GM18520 (cell line): ENCODE data around the gene TMCO4.
"Not testable (repeated sequence)": the region's sequence is repeated elsewhere in the genome, so short reads cannot be mapped to it uniquely, and the experiment has no call there.

ENCODE experiments used
- ATAC-seq: cut with Tn5 transposase; IDR thresholded peaks from one replicate; pipeline ENCODE4 v1.9.1; 2021; ENCODE audit not compliant: unreplicated experiment

TMCO4 gene

DNA sequence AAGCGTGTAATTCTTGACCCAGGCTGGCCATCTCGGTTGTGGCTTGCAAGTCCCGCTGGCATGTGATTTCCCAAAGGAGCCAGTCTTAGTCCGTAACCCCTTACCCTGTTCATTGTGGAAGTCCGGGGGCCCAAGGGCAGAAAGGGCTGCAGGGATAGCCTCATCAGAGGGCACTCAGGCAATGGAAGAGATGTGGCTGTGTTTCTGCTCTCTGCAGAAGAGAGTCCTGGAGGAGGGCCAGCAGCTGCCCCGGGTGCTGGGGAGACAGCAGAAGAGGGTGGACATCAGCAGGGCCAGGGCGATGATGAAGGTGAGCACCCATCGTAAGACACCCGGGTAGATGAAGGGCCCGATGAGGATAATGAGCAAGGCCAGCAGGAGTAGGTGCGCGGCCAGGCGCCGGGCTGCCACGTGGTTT, 14.5 kb upstream of the TMCO4 start:
- ATAC-seq = no peak

- ATAC-seq = no peak
Observed at GRCh38 chr1:19813643-19813960, 13.9 kb upstream of the TMCO4 start.

DNA sequence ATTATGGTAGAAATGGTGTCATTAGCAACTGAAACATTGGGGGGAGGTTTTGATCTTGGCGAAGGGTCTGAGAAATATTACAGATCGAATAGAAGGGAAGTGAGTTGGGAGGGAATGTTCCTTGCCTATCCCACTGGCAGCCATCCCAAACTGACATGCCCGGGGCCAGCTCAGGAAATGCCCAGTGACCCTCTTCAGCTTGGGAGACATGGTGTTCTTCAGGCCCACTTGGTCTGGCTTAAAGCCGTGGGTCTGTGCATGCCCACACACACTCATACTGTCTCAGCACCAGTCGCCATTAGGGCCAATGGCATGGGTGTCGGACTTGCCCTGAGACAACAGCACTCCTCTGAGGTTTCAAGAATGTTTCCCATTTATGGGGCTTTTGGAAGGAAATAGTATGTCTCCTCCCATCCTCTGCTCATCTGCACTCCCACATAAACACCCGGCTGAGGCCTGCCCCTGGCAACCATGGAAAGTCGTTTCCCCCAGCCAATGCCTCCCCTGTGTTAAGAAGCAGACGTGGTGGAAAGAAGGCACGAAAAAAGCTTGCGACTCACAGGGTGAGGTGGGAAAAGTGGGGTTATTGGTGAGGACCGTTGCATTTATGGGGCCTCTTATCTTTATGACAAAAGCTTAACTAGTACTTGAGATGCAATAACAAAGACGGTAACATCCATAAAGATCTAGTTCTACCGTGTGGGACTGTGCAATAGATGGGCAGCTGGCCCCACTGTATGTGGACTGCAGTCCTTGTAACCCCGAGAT, 13.3 kb upstream of the TMCO4 start:
- no peak for ATAC-seq

- no peak for ATAC-seq
Observed at GRCh38 chr1:19811206-19811851, 11.6 kb upstream of the TMCO4 start.

DNA sequence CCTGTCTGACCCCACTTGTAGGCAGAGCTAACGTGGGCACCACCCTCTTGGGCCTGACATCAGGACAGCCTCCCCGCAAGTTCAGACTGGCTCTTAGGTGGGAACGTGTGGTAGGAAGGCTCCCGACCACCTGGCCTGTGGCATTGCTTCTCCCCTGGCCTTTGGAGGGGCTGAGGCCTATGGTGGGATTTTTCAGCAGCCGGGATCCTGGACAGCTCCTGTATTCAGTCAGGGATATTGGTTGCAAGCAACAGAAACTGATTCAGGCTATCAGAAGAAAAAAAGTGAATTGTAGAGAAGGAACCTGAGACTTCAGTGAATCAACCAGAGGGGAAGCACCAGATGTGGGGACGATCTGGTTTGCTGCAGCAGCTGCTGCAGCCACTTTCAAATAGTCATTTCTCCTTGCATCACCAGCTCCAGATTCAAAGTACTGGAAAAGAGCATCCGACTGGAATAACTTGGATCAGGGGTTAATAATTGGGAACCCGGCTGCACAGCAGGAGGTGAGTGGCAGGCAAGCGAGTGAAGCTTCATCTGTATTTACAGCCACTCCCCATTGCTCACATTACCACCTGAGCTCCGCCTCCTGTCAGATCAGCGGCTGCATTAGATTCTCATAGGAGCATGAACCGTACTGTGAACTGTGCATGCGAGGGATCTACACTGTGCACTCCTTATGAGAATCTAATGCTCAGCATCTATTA, 9.5 kb upstream of the TMCO4 start:
- ATAC-seq = no peak

GRCh38 chr1:19808351-19808750, 8.6 kb upstream of the TMCO4 start:
- no peak for ATAC-seq

DNA sequence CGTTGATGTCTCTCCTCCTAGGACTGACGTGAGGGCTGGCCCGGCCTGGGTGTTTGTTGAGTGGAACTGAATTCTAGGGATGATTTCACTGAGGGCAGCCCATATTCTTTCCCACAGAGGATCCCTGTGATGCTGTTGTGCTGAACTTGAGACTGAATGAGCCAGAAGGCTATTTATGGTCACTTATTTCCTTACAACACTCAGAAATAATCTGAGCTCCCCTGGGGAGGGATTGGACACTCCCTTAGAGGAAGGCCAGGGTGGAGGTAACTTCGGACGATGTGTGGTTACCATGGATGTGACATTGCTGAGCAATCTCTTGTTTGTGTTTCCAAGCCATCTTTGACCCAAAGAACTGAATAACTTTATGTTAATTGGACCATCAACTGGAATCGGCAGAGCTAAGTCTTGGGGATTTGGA, 5.1 kb upstream of the TMCO4 start:
- no peak for ATAC-seq

- no peak for ATAC-seq
Observed at GRCh38 chr1:19802269-19802668, 2.6 kb upstream of the TMCO4 start.

DNA sequence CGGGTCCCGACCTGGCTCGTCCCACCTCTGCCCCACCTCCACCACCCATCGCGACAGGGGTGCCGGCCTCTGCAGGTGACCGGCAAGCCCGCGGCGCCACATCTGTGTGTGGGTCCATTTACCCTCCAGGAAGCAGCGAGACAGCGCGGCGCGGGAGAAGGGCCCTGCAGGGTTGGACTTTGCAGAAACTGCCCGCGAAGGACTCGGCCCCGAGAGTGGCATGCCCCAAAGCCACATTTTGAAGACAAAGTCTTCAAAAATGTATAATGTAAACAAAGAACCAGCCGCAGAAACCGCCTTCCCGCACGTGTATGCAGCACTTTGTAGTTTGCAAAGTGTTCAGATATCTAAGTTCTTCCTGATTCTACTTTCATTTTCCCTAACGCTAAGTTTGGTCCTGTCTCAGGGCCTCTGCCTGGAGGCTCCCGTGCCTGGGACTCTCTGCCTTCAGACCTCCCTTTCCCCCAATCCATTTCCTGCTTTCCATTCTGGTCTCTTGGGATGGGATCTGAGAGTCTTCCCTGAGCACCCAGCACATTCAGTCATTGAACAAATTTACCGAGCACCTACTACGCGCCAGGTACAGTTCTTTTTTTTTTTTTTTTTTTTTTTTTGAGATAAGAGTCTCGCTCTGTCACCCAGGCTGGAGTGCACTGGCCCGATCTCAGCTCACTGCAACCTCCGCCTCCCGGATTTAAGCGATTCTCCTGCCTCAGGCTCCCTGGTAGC, 524 bp upstream of the TMCO4 start:
- ATAC-seq = no peak

DNA sequence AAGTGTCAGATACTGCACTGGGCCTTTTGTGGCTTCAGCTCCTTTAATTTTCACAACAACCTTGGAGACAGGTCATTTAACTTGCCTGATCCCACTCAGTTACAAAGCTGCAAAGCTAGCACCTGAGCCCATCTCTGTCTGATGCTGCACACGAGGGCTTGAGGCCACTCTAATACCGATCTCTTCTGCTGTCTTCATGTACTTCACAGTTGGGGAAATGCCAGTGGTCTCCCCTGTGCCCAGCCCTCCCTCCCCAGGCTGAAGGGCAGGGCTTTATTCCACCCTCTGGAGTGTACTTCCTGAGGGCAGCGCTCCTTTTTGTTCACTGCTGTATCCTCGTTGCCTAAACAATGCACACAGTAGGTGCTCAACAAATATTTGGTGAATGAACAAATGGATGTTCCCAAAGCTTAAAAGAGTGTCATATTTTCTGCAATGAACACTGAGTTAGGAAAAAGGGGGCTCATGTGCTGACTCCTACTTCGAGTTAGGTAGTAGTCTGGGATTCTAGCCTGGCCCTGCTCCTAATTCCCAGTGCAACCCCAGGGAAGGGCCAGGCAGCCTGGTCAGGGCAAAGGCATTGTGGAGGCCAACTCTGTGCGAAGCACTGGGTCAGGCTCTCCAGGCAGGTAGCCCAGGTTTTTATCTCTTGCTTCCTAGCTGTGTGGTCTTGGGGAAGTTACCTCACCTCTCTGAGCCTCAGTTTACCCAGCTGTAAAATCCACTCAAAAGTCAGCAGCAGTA, 1.1 kb downstream of the TMCO4 start:
- no peak for ATAC-seq

- ATAC-seq = no peak
Observed at GRCh38 chr1:19797827-19798226, 1.9 kb downstream of the TMCO4 start.

DNA sequence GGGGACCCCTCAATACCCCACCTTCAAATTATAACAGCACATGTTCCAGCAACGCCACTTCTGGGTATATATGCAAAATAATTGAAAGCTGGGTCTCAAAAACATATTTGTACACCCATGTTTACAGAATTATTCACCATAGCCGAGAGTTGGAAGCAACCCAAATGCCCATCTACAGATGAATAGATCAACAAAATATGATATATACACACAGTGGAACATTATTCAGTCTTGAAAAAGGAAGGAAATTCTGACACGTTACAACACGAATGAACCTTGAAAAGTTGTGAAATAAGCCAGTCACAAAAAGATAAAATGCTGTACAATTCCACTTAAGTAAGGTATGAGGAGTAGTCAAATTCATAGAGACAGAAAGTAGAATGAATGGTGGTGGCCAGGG, 5.1 kb downstream of the TMCO4 start:
- ATAC-seq = no peak

DNA sequence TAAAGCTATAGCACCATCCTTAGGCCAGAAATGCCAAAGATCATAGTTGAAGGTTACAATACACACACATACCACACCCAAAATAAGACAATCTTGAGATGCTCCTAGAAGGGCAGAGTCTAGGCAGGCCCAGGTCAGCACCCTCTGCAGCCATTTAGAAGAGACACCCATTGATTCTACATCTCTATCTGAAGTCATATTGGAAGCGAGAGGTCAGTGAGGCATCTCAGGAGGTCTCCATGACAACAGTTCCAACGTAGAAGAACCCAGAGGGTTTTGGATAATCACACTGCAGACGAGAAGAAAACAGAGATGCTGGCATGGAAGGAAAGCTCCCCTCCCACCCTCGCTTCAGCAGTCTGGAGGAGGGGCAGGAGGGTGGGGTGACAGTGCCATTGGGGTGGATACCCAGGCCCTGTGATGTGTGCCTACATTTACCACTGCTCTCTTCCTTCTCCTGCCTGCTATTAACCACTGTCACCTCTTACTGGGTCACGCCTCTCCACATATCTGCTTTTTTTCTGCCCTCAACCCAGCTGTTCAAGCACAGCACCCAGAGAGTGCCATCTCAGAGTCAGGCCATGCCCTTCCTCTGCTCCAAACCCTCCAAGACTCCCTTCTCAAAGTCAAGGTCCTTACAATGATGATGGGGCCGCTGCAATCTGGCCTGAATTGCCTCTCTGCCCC, 6.2 kb downstream of the TMCO4 start:
- no peak for ATAC-seq

GRCh38 chr1:19792237-19793002, 7.3 kb downstream of the TMCO4 start:
- ATAC-seq = no peak

GRCh38 chr1:19790061-19790975, 9.4 kb downstream of the TMCO4 start:
- not testable (repeated sequence) for ATAC-seq

GRCh38 chr1:19786988-19787423, 12.7 kb downstream of the TMCO4 start:
- no peak for ATAC-seq

GRCh38 chr1:19785660-19786059, 14.1 kb downstream of the TMCO4 start:
- no peak for ATAC-seq

- ATAC-seq = no peak
Observed at GRCh38 chr1:19780267-19780877, 19.3 kb downstream of the TMCO4 start.
